Omental fat pad (tissue), 4 donors: ENCODE results near the gene PDCD1LG2. TPM values are rescaled to one million over a fixed set of nuclear protein-coding genes. Genes with fewer than 3 reads are reported as not detected.

Source experiments
- ATAC-seq: fragments of 150-250 bp; one replicate; pipeline ENCODE4 v1.9.1; 2016; ENCODE audit warnings: mild to moderate bottlenecking, moderate library complexity; ENCODE audit not compliant: low FRiP score
- DNase-seq: peaks from one replicate; pipeline ENCODE4 v3.0.0-alpha.2; 2019; ENCODE audit warnings: low spot score
- CTCF ChIP-seq, 3 donors: fragments of 450-650 bp; IDR thresholded peaks; one replicate each; pipeline ENCODE4 v1.5.1; 2016 to 2017; ENCODE audit warnings: antibody characterized with exemption in 3 of 3, mild to moderate bottlenecking in 3 of 3, moderate library complexity in 2 of 3
- total RNA-seq, 4 donors: library from RNA; depleted of rRNA; stranded (reverse); fragments of >200 nt; gene quantifications; one replicate each; pipeline ENCODE4 v1.1.0, GENCODE V29; 2016

The PDCD1LG2 gene
- total RNA-seq, 4 donors from 2014 or later = 3.5 to 10.7 (median 3.8) TPM

GRCh38 chr9:5511935-5512580 is 1.7 kb downstream of the PDCD1LG2 start:
- TF ChIP-seq CTCF (IDR thresholded peaks at IDR 0.05) = no peak
- no peak for DNase-seq
- ATAC-seq = no peak

GRCh38 chr9:5512658-5513452 is 2.5 kb downstream of the PDCD1LG2 start:
- no peak for TF ChIP-seq CTCF (IDR thresholded peaks at IDR 0.05)
- no peak for DNase-seq
- no peak for ATAC-seq

GRCh38 chr9:5513966-5514616 is 3.8 kb downstream of the PDCD1LG2 start:
- TF ChIP-seq CTCF (IDR thresholded peaks at IDR 0.05) = no peak
- DNase-seq (no peak), ATAC-seq (no peak)

GRCh38 chr9:5514617-5515260 is 4.4 kb downstream of the PDCD1LG2 start:
- no peak for TF ChIP-seq CTCF (IDR thresholded peaks at IDR 0.05)
- DNase-seq = no peak
- no peak for ATAC-seq

- no peak for ATAC-seq
- TF ChIP-seq CTCF (IDR thresholded peaks at IDR 0.05) = no peak
- no peak for DNase-seq
Observed at GRCh38 chr9:5515261-5515650, 4.9 kb downstream of the PDCD1LG2 start.

- no peak for DNase-seq
- no peak for TF ChIP-seq CTCF (IDR thresholded peaks at IDR 0.05)
- no peak for ATAC-seq
Observed at GRCh38 chr9:5516453-5517220, 6.3 kb downstream of the PDCD1LG2 start.
